Tibial nerve (tissue), 4 donors: ENCODE measurements around the gene NUDT21.

Experiments
- CTCF ChIP-seq, 5 experiments: fragments of 200-600 bp in 3 of 5; fragments of 450-650 bp in 2 of 5; sonication (generic) in 3 of 5; IDR thresholded peaks; one replicate each; pipeline ENCODE4 v1.5.1; 2016 to 2019; ENCODE audit warnings: antibody characterized with exemption in 5 of 5, mild to moderate bottlenecking in 3 of 5, moderate library complexity in 2 of 5
- EP300 ChIP-seq, 2 donors: sonication (generic); formaldehyde crosslinking; IDR thresholded peaks; one replicate each; pipeline ENCODE4 v1.6.1; 2017; ENCODE audit warnings: antibody characterized with exemption in 2 of 2, mild to moderate bottlenecking in 1 of 2
- POLR2A ChIP-seq, 2 donors: fragments of 450-650 bp; IDR thresholded peaks; one replicate each; pipeline ENCODE4 v1.6.1; 2017; ENCODE audit warnings: antibody characterized with exemption in 2 of 2, mild to moderate bottlenecking in 2 of 2, moderate library complexity in 2 of 2

GRCh38 chr16:56424791-56425438, 26.2 kb downstream of the NUDT21 start:
- TF ChIP-seq CTCF (IDR thresholded peaks at IDR 0.05) (no peak), POLR2A (IDR thresholded peaks at IDR 0.05) (no peak), EP300 (IDR thresholded peaks at IDR 0.05) (no peak)
